Measurements from ENCODE around the gene ATG10.

GRCh38 chr5:82031220-82032119 is 59.6 kb downstream of the ATG10 start:
- no peak for TF ChIP-seq CTCF (IDR thresholded peaks at IDR 0.05)
- TF ChIP-seq ZFX (IDR thresholded peaks at IDR 0.05; ENCODE audit: borderline replicate concordance), result no peak

Data from 22Rv1 (cell line).